B cell (primary cell): ENCODE measurements around the gene ECD. TPM values are rescaled to one million over a fixed set of nuclear protein-coding genes. Genes with fewer than 3 reads are reported as not detected.
A peak's percentile ranks its signal among the peaks of the same experiment; 100 is the strongest.

ENCODE experiments used
- ATAC-seq: fragments of 200-7000 bp; cut with Tn5 transposase; one replicate; pipeline ENCODE4 v1.10.0; 2021; ENCODE audit warnings: low read depth, mild to moderate bottlenecking, moderate number of reproducible peaks, moderate library complexity
- CTCF ChIA-PET: fragments of 350-600 bp; sonication (Branson Sonifier 250); formaldehyde crosslinking; loops from one replicate; lab custom pipeline; 2021; ENCODE audit warnings: antibody characterized with exemption, inconsistent platforms; lab: Charles Lee
- POLR2A ChIA-PET: fragments of 350-600 bp; sonication (Branson Sonifier 250); formaldehyde crosslinking; loops from one replicate; lab custom pipeline; 2021; ENCODE audit warnings: antibody characterized with exemption; lab: Charles Lee
- DNase-seq: peaks from one replicate; pipeline ENCODE4 v3.0.0; 2013
- H2AFZ ChIP-seq: 2 replicates; pipeline ENCODE4 v1.6.1; 2012; ENCODE audit warnings: mild to moderate bottlenecking, low read depth, low read length; ENCODE audit not compliant: insufficient read depth, poor library complexity, severe bottlenecking
- H3K27ac ChIP-seq, 2 donors: 1 replicate in 1 of 2; 2 replicates in 1 of 2; pipeline ENCODE4 v1.5.1; 2012 to 2013; ENCODE audit warnings: low read length in 2 of 2, mild to moderate bottlenecking in 2 of 2, moderate library complexity in 1 of 2
- H3K27me3 ChIP-seq, 4 experiments: fragments of 200-600 bp in 1 of 4; sonication (generic) in 1 of 4; replicated peaks in 1 of 4; 1 replicate in 2 of 4; 2 replicates in 2 of 4; pipeline versions ENCODE4 v1.6.1 to v1.7.0; 2013 to 2016; ENCODE audit warnings: low read length in 3 of 4, mild to moderate bottlenecking in 2 of 4, mixed read lengths in 1 of 4, moderate library complexity in 1 of 4; ENCODE audit not compliant: insufficient read depth in 4 of 4, control insufficient read depth in 3 of 4; ENCODE audit errors: control extremely low read depth in 1 of 4
- H3K36me3 ChIP-seq, 2 experiments: replicated peaks in 1 of 2; 1 replicate in 1 of 2; 2 replicates in 1 of 2; pipeline versions ENCODE4 v1.6.1 to v1.7.1; 2013; ENCODE audit warnings: low read length in 1 of 2; ENCODE audit not compliant: insufficient read depth in 2 of 2, control insufficient read depth in 1 of 2; ENCODE audit errors: control extremely low read depth in 1 of 2, extremely low read depth in 1 of 2
- H3K4me1 ChIP-seq, 2 donors: fragments of 200-600 bp in 1 of 2; sonication (generic) in 1 of 2; 1 replicate in 1 of 2; 2 replicates in 1 of 2; pipeline versions ENCODE4 v1.5.1 to v1.6.1; 2013 to 2017; ENCODE audit warnings: low read length in 2 of 2; ENCODE audit not compliant: control insufficient read depth in 2 of 2, insufficient read depth in 2 of 2
- H3K4me2 ChIP-seq: replicated peaks from 2 replicates; pipeline ENCODE3; 2012; ENCODE audit warnings: mild to moderate bottlenecking, low read depth, low read length; ENCODE audit not compliant: poor library complexity, severe bottlenecking
- H3K4me3 ChIP-seq, 5 experiments: fragments of 200-600 bp in 1 of 5; sonication (generic) in 1 of 5; 1 replicate in 3 of 5; 2 replicates in 2 of 5; pipeline versions ENCODE4 v1.5.1 to v1.7.0; 2011 to 2016; ENCODE audit warnings: low read length in 4 of 5, mild to moderate bottlenecking in 4 of 5, low read depth in 2 of 5, control low read depth in 1 of 5, moderate library complexity in 1 of 5; ENCODE audit not compliant: insufficient read depth in 1 of 5; ENCODE audit errors: control extremely low read depth in 1 of 5, extremely low read depth in 1 of 5
- H3K79me2 ChIP-seq: fragments of 200-600 bp; sonication (generic); one replicate; pipeline ENCODE4 v1.6.0; 2016; ENCODE audit warnings: low read length; ENCODE audit not compliant: control insufficient read depth, insufficient read depth
- H3K9ac ChIP-seq: fragments of 200-600 bp; sonication (generic); 2 replicates; pipeline ENCODE4 v1.6.1; 2017; ENCODE audit warnings: mild to moderate bottlenecking, low read length, moderate library complexity
- H3K9me3 ChIP-seq, 3 donors: one replicate each; pipeline versions ENCODE4 v1.6.1 to v1.7.1; 2013; ENCODE audit warnings: low read length in 2 of 3; ENCODE audit not compliant: control insufficient read depth in 2 of 3, insufficient read depth in 1 of 3; ENCODE audit errors: control extremely low read depth in 1 of 3
- H4K20me1 ChIP-seq: 2 replicates; pipeline ENCODE4 v1.6.0; 2012; ENCODE audit warnings: mild to moderate bottlenecking, low read length; ENCODE audit not compliant: insufficient read depth, control insufficient read depth, poor library complexity, severe bottlenecking
- H3K27ac Mint-ChIP-seq: one replicate; pipeline ENCODE4 v1.8.0; 2021; ENCODE audit warnings: mixed read lengths
- H3K27me3 Mint-ChIP-seq: one replicate; pipeline ENCODE4 v1.8.0; 2021; ENCODE audit warnings: mixed read lengths
- H3K4me1 Mint-ChIP-seq: one replicate; pipeline ENCODE4 v1.8.0; 2021; ENCODE audit warnings: mixed read lengths
- H3K4me3 Mint-ChIP-seq: one replicate; pipeline ENCODE4 v1.8.0; 2021; ENCODE audit warnings: mixed read lengths
- H3K9me3 Mint-ChIP-seq: one replicate; pipeline ENCODE4 v1.8.0; 2022; ENCODE audit warnings: mixed read lengths; ENCODE audit not compliant: insufficient read depth
- EZH2 ChIP-seq: IDR thresholded peaks from 2 replicates; pipeline ENCODE4 v1.6.1; 2012; ENCODE audit warnings: borderline replicate concordance, low read depth, mild to moderate bottlenecking, moderate library complexity, low read length; ENCODE audit not compliant: insufficient read depth, poor library complexity, severe bottlenecking
- WGBS: methylation state at CpG from one replicate; pipeline ENCODE4 v1.1.5; 2013; ENCODE audit warnings: missing lambda C conversion rate; ENCODE audit not compliant: insufficient coverage; 5-methylcytosine and 5-hydroxymethylcytosine counted together
- intact Hi-C: fragments of 100-400 bp; cut with micrococcal nuclease; formaldehyde crosslinking; loops from one replicate; pipeline ENCODE4 v1.10.0; 2022
- polyA minus RNA-seq: library from RNA; depleted of rRNA, polyadenylated mRNA; stranded (reverse); fragments of >200 nt; gene quantifications from 2 replicates; pipeline ENCODE4 v1.2.3, GENCODE V29; 2012
- polyA plus RNA-seq: library from polyadenylated mRNA; depleted of rRNA; stranded (reverse); fragments of >200 nt; gene quantifications from 2 replicates; pipeline ENCODE4 v1.2.3, GENCODE V29; 2012
- total RNA-seq, 2 donors: library from RNA; stranded (reverse); fragments of 120-200 nt in 1 of 2; gene quantifications; 1 replicate in 1 of 2; 2 replicates in 1 of 2; pipeline versions ENCODE4 v1.2.3 to v1.2.4, GENCODE V29; 2013 to 2022
- TF ChIP-seq, protein P1 (sequence below): fragments of 200-600 bp; IDR thresholded peaks from one replicate; pipeline ENCODE4 v1.8.0; 2022; ENCODE audit warnings: antibody characterized with exemption, mild to moderate bottlenecking

Gene ECD
- 37.1 and 38.8 TPM in 2 replicates for total RNA-seq
- total RNA-seq (2013) = 30.7 TPM
- 15.7 and 20.8 TPM in 2 replicates for polyA plus RNA-seq
- 20.6 and 42.4 TPM in 2 replicates for polyA minus RNA-seq

DNA sequence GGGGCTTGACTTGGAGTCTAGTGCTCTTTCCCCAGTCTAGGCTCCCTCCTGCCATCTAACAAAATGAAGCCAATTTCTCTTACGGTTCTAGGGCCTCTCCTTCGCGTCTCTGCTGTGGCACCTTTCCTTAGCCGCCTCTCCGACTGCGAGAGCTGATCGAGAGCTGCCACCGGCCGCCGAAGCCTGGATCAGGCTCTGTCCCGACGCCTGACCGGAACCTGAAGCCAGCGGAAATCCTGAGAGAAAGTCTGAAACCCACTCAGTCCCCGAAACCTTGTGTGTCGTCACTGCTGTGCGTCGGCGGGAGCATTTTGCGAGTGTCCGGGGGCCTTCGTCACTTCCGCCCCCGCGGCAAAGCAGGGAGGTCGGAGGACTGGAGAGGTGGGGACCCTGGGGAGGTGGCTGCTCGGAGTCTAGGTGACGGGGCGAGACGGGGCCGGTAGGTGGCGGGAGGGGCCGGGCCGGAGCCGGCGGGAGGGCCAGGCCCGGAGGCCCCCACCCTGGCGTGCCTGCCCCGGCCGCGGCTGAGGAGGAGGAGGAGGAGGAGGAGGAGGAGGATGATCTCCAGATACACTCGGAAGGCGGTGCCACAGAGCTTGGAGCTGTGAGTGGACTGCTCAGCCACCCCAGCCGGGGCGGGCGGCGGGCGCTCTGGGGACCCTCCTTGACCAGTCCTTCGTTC is at the start of gene ECD, which contains the start of gene FAM149B1:
ECD (minus strand) TSS at position 226 of the 682 bp plus-strand sequence. CDS start 4,071 bp downstream, outside the sequence.
FAM149B1 (plus strand) TSS at position 337 of the 682 bp plus-strand sequence; CDS start at position 558, 221 bp downstream.
- POLR2A ChIA-PET = interaction anchor here (0.6 kb wide), 2 partner anchors 458 to 849 kb away, joined by 3 to 4 read pairs; no protein-coding TSS in a partner anchor
- Mint-ChIP-seq H3K4me1 (peaks cover 37% of the 10 kb centered on the region), H3K27ac (peak within 1 kb of the TSS; percentile 97), H3K9me3 (no peaks in the 10 kb centered on the region), H3K27me3 (no peaks in the 10 kb centered on the region), H3K4me3 (peak within 1 kb of the TSS; percentile 100)
- Histone ChIP-seq H3K4me3 (peak within 1 kb of the TSS; percentile 72 to 99 (median 98)), H3K4me1 (peaks cover 18 to 19% of the 10 kb centered on the region in 2 donors), H3K9ac (peak within 1 kb of the TSS; percentile 76), H3K4me2 (peak within 1 kb of the TSS; percentile 73), H3K27ac (peak within 1 kb of the TSS; percentile 90), H3K27me3 (no peaks in the 10 kb centered on the region), H3K9me3 (no peaks in the 10 kb centered on the region), H2AFZ (peak within 1 kb of the TSS; percentile 98), H3K36me3 (peaks cover 0 to 3% of the 10 kb centered on the region in 2 experiments), H4K20me1 (no peaks in the 10 kb centered on the region), H3K79me2 (peaks cover 55% of the 10 kb centered on the region)
- CTCF ChIA-PET = interaction anchor here (0.6 to 1.5 kb wide), 4 partner anchors 9 to 72 kb away, joined by 4 to 6 read pairs (median 5); partner anchors contain the start of gene P4HA1
- intact Hi-C loops = loop anchor here (1.0 to 5.0 kb wide), 9 partner anchors 9 to 813 kb away; partner anchors contain the start of genes DNAJB12, DNAJC9, MICU1 and MRPS16
- under 1% methylated on average over 40 of the region's 49 CpGs for WGBS
- ATAC-seq (peak; percentile 97), DNase-seq (peak; percentile 95)
- no peak for TF ChIP-seq EZH2
- TF ChIP-seq, protein P1, sequence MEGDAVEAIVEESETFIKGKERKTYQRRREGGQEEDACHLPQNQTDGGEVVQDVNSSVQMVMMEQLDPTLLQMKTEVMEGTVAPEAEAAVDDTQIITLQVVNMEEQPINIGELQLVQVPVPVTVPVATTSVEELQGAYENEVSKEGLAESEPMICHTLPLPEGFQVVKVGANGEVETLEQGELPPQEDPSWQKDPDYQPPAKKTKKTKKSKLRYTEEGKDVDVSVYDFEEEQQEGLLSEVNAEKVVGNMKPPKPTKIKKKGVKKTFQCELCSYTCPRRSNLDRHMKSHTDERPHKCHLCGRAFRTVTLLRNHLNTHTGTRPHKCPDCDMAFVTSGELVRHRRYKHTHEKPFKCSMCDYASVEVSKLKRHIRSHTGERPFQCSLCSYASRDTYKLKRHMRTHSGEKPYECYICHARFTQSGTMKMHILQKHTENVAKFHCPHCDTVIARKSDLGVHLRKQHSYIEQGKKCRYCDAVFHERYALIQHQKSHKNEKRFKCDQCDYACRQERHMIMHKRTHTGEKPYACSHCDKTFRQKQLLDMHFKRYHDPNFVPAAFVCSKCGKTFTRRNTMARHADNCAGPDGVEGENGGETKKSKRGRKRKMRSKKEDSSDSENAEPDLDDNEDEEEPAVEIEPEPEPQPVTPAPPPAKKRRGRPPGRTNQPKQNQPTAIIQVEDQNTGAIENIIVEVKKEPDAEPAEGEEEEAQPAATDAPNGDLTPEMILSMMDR = no peak

DNA sequence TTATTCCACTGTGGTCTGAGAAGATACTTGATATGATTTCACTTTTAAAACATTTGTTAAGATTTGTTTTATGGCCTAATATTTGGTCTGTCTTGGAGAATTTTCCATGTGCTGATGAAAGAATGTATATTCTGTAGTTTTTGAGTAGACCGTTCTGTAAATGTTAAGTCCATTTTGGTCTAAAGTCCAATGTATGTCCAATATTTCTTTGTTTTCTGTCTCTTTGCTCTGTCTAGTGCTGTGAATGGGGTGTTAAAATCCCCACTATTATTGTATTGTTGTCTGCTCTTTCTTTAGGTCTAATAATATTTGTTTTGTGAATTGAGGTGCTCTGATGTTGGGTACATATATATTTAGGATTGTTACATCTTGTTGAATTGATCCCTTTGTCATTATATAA is 47.9 kb upstream of the ECD start:
- TF ChIP-seq, protein P1 = no peak
- TF ChIP-seq EZH2 = no peak
- Histone ChIP-seq H3K27ac (no peak overlapping the region), H3K27me3 (no peaks in the 10 kb centered on the region), H3K9ac (no peak overlapping the region), H2AFZ (no peak overlapping the region), H3K4me3 (no peak overlapping the region), H3K4me2 (no peak overlapping the region), H3K79me2 (no peaks in the 10 kb centered on the region), H4K20me1 (no peaks in the 10 kb centered on the region), H3K36me3 (peaks cover 4 to 19% of the 10 kb centered on the region in 2 experiments), H3K4me1 (no peaks in the 10 kb centered on the region), H3K9me3 (peaks cover 0 to 3% (median 0%) of the 10 kb centered on the region in 3 donors)
- DNase-seq (no peak), ATAC-seq (no peak)
- H3K27me3 Mint-ChIP-seq = no peaks in the 10 kb centered on the region
- CTCF ChIA-PET = no interaction called here
- peaks cover 3% of the 10 kb centered on the region for H3K9me3 Mint-ChIP-seq
- 83% methylated on average over 1 of the region's 1 CpG for WGBS
- intact Hi-C loops = no loop called here
- no peak overlapping the region for H3K4me3 Mint-ChIP-seq
- no peak overlapping the region for H3K27ac Mint-ChIP-seq
- peaks cover 5% of the 10 kb centered on the region for H3K4me1 Mint-ChIP-seq
- POLR2A ChIA-PET = no interaction called here
